ENCODE results near the gene MRPS18C.
A peak's percentile ranks its signal among the peaks of the same experiment; 100 is the strongest.
"Not testable (repeated sequence)": the region's sequence is repeated elsewhere in the genome, so short reads cannot be mapped to it uniquely, and the experiment has no call there.

MRPS18C gene

DNA sequence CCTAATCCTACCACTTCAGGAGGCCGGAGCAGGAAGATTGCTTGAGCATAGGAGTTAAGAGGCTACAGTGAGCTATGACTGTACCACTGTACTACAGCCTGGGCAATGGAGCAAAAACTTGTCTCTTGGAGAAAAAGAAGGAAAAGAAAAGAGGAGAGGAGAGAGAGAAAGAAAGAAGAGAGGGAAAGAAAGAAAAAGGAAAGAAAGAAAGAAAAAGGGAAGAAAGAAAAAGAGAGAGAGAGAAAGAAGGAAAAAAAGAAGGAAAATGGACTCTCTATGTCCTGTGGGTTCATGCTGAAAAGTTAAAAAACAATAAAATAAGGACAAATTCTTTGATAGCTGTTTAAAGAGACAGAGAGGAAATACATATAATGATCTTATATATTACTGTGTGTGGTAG, 42.3 kb downstream of the MRPS18C start:
- no peak for DNase-seq (ENCODE audit: low read depth)

GRCh38 chr4:83501671-83502070, 45.8 kb downstream of the MRPS18C start:
- not testable (repeated sequence) for DNase-seq (ENCODE audit: low read depth)

- DNase-seq (ENCODE audit: low read depth) = peak; percentile 5
Measured at GRCh38 chr4:83503974-83504373, 48.1 kb downstream of the MRPS18C start.

DNA sequence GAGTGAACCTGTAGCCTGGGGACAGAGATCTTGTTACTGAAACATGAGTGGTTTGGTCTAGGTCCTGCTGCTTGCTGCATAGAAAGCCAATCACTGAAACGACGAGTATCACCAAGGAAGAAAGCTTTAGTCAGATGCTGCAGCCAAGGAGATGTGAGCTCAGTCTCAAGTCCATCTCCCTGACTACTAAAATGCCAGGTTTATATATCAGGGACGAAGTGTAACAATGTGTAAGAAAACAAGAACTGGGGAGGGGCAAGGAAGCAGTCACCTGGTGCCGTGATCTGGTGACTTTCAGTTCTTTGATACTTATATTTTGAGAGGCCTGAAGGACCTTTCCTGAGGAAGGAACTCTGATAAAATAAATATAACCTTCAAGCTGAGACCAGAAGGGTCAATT, 48.6 kb downstream of the MRPS18C start:
- no peak for DNase-seq (ENCODE audit: low read depth)

- no peak for DNase-seq (ENCODE audit: low read depth)
Measured at GRCh38 chr4:83504996-83505395, 49.1 kb downstream of the MRPS18C start.

DNA sequence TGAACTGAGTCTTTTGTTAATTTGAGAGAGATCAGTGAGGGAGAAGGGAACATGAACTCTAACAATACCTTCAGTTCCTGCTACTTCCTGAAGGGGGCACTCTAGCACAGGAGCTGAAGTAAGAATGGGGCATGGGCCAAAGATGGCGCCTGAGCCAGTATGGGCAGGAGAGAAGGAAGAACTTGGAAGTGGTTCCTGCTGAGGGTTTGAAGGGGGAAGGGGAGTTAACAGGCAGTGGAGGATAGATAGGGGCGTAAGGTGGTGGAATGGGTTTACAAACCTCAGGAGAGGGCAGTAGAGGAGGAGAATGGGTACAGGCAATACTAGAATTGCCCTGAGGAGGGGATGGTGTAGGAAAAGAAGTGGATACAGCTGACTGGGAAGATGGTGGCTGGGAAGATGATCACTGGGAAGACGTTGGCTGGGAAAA, 53.3 kb downstream of the MRPS18C start:
- DNase-seq (ENCODE audit: low read depth) = peak; percentile 24

DNA sequence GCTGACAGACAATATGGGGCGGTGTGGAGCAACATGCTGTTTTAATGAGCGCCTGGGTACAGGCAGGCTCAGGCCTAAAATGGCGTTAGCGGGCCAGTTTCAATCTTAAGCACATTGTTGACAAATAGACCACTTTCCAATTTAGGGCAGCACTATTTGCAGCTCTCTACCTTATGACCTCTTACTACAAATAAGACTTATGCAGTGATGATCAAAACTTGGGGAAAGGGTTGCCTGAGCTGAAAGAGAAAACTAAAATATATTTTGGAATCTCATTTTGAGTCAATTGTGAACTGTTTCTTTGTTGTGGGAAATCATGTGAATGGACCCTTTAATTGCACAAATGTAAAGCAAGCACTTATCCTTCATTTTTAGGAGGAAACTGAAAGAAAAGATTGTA, 54.6 kb downstream of the MRPS18C start:
- DNase-seq (ENCODE audit: low read depth) = no peak
